Measurements from ENCODE around the gene CAMTA1. TPM values are rescaled to one million over a fixed set of nuclear protein-coding genes. Genes with fewer than 3 reads are reported as not detected.

The CAMTA1 gene
- total RNA-seq, 1 experiment from 2014 or later: 102 TPM

GRCh38 chr1:7014640-7014930, 229.3 kb downstream of the CAMTA1 start:
- in situ Hi-C loops (cut with HindIII; ENCODE audit: low pct_unique_long_range_greater_than_20kb, low sequenced_read_pairs): no loop called here

GRCh38 chr1:7015022-7015421, 229.8 kb downstream of the CAMTA1 start:
- in situ Hi-C loops (cut with HindIII; ENCODE audit: low pct_unique_long_range_greater_than_20kb, low sequenced_read_pairs): no loop called here
- no peak for DNase-seq (ENCODE audit: low read depth)

More at GRCh38 chr1:7014640-7014930, 229.3 kb downstream of the CAMTA1 start:
- DNase-seq (ENCODE audit: low read depth): no peak

- in situ Hi-C loops (cut with HindIII; ENCODE audit: low pct_unique_long_range_greater_than_20kb, low sequenced_read_pairs): no loop called here
- DNase-seq (ENCODE audit: low read depth): no peak
Measured at GRCh38 chr1:7018351-7018750, 233.1 kb downstream of the CAMTA1 start.

- in situ Hi-C loops (cut with HindIII; ENCODE audit: low pct_unique_long_range_greater_than_20kb, low sequenced_read_pairs): no loop called here
- DNase-seq (ENCODE audit: low read depth): no peak
Measured at GRCh38 chr1:7018826-7019225, 233.6 kb downstream of the CAMTA1 start.

- no peak for DNase-seq (ENCODE audit: low read depth)
- in situ Hi-C loops (cut with HindIII; ENCODE audit: low pct_unique_long_range_greater_than_20kb, low sequenced_read_pairs): no loop called here
Measured at GRCh38 chr1:7019510-7019909, 234.3 kb downstream of the CAMTA1 start.

- in situ Hi-C loops (cut with HindIII; ENCODE audit: low pct_unique_long_range_greater_than_20kb, low sequenced_read_pairs): no loop called here
Measured at GRCh38 chr1:7022058-7022457, 236.8 kb downstream of the CAMTA1 start.

GRCh38 chr1:7025013-7025412, 239.8 kb downstream of the CAMTA1 start:
- DNase-seq (ENCODE audit: low read depth): no peak
- in situ Hi-C loops (cut with HindIII; ENCODE audit: low pct_unique_long_range_greater_than_20kb, low sequenced_read_pairs): no loop called here

More at GRCh38 chr1:7022058-7022457, 236.8 kb downstream of the CAMTA1 start:
- no peak for DNase-seq (ENCODE audit: low read depth)

GRCh38 chr1:7026169-7026568, 240.9 kb downstream of the CAMTA1 start:
- in situ Hi-C loops (cut with HindIII; ENCODE audit: low pct_unique_long_range_greater_than_20kb, low sequenced_read_pairs): no loop called here

GRCh38 chr1:7032992-7033391, 247.7 kb downstream of the CAMTA1 start:
- in situ Hi-C loops (cut with HindIII; ENCODE audit: low pct_unique_long_range_greater_than_20kb, low sequenced_read_pairs): no loop called here
- no peak for DNase-seq (ENCODE audit: low read depth)

More at GRCh38 chr1:7026169-7026568, 240.9 kb downstream of the CAMTA1 start:
- DNase-seq (ENCODE audit: low read depth): no peak

- no peak for DNase-seq (ENCODE audit: low read depth)
- in situ Hi-C loops (cut with HindIII; ENCODE audit: low pct_unique_long_range_greater_than_20kb, low sequenced_read_pairs): no loop called here
Measured at GRCh38 chr1:7036386-7036785, 251.1 kb downstream of the CAMTA1 start.

GRCh38 chr1:7039590-7040220, 254.5 kb downstream of the CAMTA1 start:
- DNase-seq (ENCODE audit: low read depth): no peak
- in situ Hi-C loops (cut with HindIII; ENCODE audit: low pct_unique_long_range_greater_than_20kb, low sequenced_read_pairs): no loop called here

- in situ Hi-C loops (cut with HindIII; ENCODE audit: low pct_unique_long_range_greater_than_20kb, low sequenced_read_pairs): no loop called here
- no peak for DNase-seq (ENCODE audit: low read depth)
Measured at GRCh38 chr1:7040969-7041695, 255.9 kb downstream of the CAMTA1 start.

- in situ Hi-C loops (cut with HindIII; ENCODE audit: low pct_unique_long_range_greater_than_20kb, low sequenced_read_pairs): no loop called here
- peak; percentile 18 for DNase-seq (ENCODE audit: low read depth)
Measured at GRCh38 chr1:7042322-7043190, 257.3 kb downstream of the CAMTA1 start.

GRCh38 chr1:7043191-7043549, 257.9 kb downstream of the CAMTA1 start:
- no peak for DNase-seq (ENCODE audit: low read depth)
- in situ Hi-C loops (cut with HindIII; ENCODE audit: low pct_unique_long_range_greater_than_20kb, low sequenced_read_pairs): no loop called here

- in situ Hi-C loops (cut with HindIII; ENCODE audit: low pct_unique_long_range_greater_than_20kb, low sequenced_read_pairs): no loop called here
- no peak for DNase-seq (ENCODE audit: low read depth)
Measured at GRCh38 chr1:7043719-7044535, 258.7 kb downstream of the CAMTA1 start.

GRCh38 chr1:7045897-7046296, 260.6 kb downstream of the CAMTA1 start:
- DNase-seq (ENCODE audit: low read depth): no peak
- in situ Hi-C loops (cut with HindIII; ENCODE audit: low pct_unique_long_range_greater_than_20kb, low sequenced_read_pairs): no loop called here

GRCh38 chr1:7046314-7046713, 261.1 kb downstream of the CAMTA1 start:
- in situ Hi-C loops (cut with HindIII; ENCODE audit: low pct_unique_long_range_greater_than_20kb, low sequenced_read_pairs): no loop called here
- DNase-seq (ENCODE audit: low read depth): peak; percentile 24

- DNase-seq (ENCODE audit: low read depth): no peak
- in situ Hi-C loops (cut with HindIII; ENCODE audit: low pct_unique_long_range_greater_than_20kb, low sequenced_read_pairs): no loop called here
Measured at GRCh38 chr1:7046891-7047290, 261.6 kb downstream of the CAMTA1 start.

All from Caki2 (cell line).